NCI-H345 (cell line): Measurements from ENCODE around the gene RNU11.
"Not testable (repeated sequence)": the region's sequence is repeated elsewhere in the genome, so short reads cannot be mapped to it uniquely, and the experiment has no call there.

Experiments used
- DNase-seq: peaks from one replicate; lab custom pipeline; 2025; lab: John Stamatoyannopoulos, UW

Gene RNU11

DNA sequence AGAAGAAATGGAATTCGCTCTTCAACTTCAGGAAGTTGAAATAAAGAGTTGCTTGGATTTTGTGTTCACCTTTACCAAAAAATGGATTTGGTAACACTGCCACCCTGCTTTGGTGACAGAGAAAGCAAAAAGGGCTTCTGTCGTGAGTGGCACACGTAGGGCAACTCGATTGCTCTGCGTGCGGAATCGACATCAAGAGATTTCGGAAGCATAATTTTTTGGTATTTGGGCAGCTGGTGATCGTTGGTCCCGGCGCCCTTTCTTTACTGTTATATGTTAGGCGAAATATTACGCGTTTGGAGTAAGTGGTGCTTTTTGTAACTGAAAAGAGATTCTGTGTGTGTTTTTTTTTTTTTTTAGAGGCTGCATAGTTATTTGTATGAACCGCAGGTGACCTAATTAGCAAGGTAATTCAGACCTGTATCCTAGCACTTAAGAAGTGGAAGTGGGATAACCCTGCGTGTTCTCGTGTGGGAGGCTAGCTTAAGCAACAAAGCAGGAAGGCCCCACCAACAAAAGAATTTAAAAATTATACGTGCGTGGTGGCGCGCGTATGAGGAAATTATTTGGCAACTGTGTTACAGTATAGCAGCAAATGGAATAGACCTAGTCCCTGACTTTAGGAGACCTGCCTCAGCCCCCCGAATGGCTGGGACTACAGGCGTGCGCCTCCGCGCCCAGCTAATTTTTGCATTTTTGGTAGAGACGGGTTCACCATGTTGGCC, at the start of gene RNU11:
Gene RNU11, plus strand, starts transcription at position 127 of the 725 bp plus-strand sequence.
- peak; percentile 94 for DNase-seq

DNA sequence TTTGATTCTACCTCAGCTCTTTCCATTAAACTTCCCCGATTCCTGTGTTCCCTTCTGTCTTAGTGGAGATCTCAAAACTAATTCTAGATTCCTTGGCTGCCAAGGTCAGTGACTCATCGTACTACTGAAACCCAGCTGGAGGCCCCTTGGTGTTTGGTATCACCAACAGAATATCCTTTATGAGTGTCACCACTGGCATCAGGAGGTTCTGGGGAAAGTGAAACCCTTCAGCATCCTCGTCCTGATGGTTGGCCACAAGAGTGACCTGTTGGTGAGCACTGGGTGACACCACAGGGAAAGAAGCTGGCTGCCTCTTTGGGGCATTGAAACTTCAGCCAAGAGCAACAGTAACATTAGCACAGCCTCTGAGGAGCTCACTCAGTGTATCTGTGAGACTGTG, 46.7 kb upstream of the RNU11 start:
- DNase-seq: no peak

DNA sequence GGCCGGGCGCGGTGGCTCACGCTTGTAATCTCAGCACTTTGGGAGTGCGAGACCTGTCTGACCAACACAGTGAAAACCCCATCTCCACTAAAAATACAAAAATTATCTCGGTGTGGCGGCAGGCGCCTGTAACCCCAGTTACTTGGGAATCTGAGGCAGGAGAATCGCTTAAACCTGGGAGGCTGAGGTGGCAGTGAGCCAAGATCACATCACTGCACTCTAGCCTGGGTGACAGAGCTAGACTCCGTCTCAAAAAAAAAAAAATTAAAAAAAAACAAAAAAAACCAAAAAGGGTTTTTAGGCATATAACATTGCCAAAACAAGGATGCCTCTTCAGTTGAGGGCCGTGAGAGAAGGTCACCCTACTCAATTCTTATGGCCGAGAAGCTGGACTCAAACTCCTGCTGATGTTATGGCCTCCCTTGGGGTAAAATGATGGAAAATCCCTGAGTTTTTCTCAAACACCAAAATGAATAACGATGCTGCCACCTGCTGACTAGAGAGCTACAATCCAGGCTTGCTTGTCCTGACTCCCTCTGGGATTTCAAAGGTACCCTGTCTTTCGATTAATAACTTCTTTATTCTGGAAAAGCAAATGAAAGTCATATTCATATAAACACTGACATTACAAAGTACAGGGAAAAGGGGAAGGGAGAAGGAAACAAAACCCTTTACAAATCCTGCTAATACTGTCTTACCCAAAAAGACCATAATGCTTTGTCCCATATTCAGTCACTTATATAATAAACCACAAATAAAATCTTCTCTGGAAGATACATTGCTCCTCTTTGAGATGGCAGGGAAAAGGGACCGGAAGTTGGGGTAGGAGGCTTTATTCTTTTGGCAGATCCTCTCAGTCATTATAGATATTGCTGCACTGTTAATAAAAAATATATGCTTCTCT, 45.6 kb upstream of the RNU11 start:
- DNase-seq: peak; percentile 53

DNA sequence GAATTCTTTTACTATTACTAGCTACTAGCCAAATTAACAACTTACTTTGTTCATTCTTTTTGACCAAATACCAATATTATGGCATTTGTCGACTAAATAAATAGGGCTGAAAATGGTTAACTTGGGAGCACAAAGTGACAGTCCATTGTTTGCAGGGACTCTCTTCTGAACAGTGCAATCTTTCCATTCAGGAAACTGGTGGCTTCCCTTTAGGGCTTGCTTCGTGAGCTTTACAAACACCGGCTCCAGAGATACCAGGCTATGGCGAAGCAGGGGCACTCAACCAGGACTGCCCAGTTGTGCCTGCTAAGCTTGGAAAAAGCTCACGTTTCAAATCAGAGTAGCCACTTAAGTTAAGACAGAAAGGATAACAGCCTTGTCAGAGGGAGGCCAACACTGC, 44.0 kb upstream of the RNU11 start:
- no peak for DNase-seq

DNA sequence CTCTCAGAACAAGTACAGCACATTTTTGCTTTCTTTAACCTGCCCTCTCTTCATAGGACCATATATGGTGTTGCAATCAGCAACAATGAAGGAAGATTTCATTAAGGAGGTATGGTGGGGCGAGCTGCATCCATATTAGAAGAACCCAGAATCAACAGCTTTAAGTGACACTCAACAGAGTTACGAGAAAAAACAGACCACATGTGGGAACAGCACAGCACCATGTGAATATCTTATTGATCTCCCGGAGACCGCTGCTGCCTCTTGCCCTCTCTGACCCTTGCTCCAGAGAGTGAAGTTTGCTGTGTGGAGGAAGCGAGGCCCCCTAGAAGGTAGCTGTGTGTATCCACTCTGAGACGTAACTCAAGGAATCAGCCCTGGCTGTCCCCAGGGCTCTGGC, 43.4 kb upstream of the RNU11 start:
- DNase-seq: no peak

DNA sequence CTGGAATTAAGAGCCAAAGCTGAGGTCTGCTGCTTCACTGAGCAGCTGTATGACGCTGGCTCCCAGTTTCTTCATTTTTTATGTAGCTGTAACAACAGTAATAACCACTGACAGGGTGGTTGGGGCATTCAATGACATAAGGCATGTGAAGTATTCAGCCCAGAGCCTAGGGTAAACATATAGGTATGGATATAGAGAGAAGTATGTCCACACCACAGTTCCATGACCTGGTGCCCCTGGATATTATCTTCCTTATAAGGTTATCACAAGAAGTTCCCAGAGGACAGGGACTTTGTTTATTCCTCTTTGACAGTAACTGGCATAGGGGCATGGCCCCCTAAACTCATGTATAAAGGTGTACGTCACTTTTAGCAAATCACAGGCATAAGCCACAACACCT, 41.6 kb upstream of the RNU11 start:
- DNase-seq: no peak

DNA sequence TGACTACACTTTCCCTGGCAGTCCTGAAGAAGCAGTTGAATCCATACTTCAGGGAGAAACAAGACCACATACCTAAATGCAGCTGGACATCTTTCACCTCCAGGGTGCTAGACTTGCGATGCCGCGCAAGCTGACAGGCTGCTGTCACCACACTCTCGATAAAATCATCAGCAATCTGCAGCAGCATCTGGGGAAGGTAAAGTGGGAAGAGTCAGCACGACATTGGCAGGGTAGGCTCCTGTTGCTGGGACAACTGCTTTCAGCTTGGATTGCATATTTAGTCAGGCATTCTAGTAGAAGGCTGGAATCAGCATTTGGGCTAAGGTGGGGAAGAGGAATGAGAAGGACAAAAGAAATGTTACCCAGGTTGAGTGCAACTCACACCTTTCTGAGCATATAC, 35.2 kb upstream of the RNU11 start:
- DNase-seq: no peak

DNA sequence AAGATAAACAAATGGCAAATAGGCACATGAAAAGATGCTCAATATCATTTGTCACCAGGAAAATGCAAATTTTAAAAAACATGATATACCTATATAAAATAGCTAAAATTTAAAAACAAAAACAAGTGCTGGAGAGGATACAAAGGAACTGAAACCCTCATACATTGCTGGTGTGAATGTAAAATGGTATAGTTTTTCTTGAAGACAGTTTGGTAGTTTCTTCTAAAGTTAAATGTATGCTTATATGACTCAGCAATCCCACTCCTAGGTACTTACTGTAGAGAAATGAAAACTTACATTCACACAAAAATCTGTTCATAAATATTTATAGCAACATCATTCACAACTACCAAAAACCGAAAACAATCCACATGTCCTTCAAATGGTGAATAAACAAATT, 16.7 kb upstream of the RNU11 start:
- no peak for DNase-seq

DNA sequence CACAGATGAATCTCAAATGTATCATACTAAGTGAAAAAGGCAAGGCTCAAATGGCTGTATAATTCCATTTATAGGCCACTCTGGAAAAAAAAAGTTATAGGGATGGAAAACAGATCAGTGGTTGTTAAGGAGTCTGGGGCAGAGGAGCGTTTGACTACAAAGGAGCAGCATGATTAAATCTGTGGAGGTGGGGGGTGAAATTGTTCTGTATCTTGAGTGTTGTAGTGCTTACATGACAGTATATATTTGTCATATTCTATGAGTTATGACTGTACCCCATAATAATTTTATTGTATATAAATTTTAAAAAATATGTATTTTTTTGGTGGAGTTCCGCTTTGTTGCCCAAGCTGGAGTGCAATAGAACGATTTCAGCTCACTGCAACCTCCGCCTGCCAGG, 15.8 kb upstream of the RNU11 start:
- DNase-seq: no peak

DNA sequence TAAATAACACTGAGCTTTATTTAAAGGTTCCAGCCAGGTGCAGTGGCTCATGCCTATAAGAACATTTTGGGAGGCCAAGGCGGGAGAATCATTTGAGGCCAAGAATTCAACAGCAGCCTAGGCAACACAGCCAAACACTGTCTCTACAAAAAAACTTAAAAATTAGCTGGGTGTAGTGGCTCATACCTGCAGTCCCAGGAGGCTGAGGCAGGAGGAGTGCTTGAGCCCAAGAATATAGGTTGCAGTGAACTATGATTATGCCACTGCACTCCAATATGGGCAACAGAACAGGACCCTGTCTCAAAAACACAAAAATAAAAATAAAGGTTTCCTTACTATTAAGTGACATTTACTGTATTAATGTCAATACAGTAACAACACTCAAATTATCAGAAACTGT, 7.6 kb upstream of the RNU11 start:
- no peak for DNase-seq

DNA sequence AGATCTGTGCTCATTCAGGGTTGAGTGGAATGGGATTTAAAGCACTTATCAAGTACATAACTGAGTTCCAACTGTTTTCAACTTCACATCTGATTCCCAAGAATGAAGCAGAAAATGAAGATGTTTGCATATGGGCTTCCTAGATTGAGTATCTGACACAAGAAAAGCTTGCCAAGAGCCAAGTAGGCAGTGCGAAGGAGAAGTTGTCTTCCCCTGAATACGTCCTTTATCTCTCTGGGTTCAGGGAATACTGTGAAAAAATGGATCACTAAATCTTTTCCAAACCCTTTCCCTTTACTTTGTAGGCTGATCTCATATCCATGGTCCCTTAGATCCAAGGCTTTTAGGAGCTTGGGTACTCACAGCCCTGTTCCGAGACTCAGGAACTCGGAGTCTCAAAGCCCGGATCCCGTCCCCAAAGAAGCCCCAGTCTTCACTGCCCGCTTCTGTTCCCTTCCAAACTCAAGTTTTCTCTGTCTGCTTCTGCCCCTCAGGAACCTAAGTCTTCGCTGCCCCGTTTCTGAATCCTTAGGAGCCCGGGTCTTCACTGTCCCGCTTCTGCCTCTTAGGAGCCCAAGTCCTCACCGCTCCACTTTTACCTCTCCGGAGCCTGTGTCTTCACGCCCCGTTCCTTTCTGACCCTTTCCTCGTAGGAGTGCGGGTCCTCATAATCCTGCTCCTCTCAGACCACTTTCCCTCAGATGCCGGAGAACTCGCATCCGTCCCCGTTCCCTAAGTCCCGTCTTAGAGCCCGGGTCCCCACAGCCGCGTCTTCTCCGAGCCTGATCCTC, 6.1 kb upstream of the RNU11 start:
- peak; percentile 48 for DNase-seq

DNA sequence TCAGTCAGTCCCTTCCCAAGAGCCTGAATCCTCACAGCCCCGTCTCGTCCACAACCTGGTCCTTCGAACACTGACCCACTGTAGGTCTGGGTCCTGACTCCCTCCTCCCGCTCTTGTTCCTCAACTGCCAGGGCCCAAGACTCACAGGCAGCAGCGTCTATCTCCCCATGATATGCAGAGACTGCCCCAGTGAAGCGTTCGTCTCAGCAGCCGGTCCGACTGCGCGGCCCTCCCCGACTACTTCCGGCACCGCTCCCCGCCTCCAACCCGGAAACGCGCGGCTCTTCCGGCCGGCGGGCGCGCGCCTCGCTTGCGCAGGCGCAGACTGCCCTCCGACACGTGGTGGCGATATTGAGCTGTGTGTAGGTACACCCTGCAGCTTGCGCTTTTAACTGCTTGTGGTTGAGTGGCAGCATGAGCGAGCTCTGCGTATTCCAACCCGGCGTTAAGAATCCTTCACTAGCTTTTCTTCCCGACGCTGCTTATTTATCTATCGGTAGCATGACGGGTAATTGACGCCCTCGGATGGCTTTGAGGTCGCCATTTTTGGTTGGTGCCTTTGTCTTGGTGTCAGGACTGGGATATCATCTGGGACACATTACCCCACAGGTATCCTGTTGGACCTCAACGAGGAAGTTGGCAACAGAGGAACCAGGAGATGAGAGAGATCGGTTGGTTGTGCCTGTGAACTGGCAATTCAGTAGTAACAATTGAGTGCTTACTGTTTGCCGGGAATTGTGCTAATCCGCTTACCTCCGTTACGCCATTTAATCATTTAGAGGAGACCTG, 5.4 kb upstream of the RNU11 start, which contains the start of gene TAF12:
Gene TAF12, minus strand, starts transcription at position 221 of the 789 bp plus-strand sequence. CDS start 20,986 bp downstream, outside the sequence.
- peak; percentile 96 for DNase-seq

DNA sequence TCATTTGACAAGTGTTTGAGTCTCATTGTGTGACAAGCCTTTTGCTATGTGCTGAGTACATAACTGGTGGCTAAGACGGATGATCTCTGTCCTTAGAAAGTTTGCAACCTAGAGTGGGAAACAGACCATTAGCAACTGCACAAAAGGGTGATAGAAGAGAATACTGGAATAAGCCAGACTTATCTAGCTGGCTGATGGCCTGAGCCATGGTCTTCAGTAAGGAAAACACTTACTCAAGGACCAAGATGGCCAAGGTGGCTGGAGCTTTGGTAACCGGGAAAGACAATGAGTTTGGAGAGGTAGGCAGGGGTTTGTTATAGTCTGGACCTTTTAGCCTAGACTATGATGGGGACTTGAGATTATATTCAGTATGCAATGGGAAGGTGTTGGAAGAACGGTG, 3.9 kb upstream of the RNU11 start:
- no peak for DNase-seq

DNA sequence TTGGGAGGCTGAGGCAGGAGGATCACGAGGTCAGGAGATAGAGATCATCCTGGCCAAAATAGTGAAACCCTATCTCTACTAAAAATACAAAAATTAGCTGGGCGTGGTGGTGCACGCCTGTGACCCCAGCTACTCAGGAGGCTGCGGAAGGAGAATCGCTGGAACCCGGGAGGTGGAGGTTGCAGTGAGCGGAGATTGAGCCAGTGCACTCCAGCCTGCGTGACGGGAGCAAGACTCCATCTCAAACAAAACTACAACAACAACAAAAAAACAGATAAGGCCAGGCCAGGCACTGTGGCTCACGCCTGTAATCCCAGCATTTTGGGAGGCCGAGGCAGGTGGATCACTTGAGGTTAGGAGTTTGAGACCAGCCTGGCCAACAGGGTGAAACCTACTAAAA, 3.0 kb upstream of the RNU11 start:
- DNase-seq: not testable (repeated sequence)

DNA sequence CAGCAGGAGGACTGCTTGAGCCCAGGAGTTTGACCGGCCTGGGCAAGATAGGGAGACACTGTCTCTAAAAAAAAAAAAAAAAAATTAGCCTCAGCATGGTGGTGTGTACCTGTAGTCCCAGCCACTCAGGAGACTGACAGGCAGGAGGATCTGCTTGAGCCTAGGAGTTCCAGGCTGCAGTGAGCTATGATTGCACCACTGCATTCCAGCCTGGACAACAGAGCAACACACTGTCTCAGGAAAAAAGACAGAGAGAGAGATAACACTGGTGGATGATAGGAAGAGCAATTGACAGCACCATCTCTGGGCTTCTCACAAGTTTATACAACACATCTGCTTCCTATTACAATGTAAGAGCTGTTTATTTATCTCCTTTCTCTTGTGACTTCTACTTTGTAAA, 2.4 kb upstream of the RNU11 start:
- no peak for DNase-seq

DNA sequence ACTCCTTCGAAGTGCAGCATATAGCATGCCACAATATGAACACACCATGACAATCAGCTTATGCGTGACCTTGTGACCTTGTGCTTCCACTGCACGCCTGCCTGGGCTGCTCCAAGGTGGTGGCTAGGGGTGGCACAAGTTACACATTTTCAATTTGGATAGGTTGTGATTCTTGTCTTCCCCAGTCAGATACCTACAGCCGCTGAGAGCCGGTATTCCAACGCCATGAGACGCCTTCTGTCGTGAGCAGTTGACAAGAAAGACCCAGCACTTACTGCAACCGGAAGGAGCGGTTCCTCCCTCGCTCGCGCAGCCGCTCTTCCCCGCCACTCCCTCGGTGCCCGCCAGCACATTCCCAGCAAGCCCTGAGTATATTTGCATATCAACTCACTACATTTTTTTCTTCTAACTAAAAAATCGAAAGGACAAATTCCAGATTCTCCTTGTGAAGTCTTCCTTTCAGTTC, 359 bp upstream of the RNU11 start:
- DNase-seq: peak; percentile 92

DNA sequence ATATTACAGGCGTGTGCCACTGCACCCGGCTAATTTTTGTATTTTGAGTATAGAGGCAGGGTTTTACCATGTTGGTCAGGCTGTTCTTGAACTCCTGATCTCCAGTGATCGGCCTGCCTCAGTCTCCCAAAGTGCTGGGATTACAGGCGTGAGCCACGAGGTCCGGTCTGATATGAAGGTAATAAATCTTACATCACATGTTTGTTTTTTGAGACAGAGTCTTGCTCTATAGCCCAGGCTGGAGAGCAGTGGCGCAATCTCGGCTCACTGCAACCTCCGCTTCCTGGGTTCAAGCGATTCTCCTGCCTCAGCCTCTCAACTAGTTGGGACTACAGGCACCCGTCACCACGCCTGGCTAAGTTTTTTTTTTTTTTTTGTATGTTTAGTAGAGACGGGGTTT, 4.7 kb downstream of the RNU11 start:
- not testable (repeated sequence) for DNase-seq

DNA sequence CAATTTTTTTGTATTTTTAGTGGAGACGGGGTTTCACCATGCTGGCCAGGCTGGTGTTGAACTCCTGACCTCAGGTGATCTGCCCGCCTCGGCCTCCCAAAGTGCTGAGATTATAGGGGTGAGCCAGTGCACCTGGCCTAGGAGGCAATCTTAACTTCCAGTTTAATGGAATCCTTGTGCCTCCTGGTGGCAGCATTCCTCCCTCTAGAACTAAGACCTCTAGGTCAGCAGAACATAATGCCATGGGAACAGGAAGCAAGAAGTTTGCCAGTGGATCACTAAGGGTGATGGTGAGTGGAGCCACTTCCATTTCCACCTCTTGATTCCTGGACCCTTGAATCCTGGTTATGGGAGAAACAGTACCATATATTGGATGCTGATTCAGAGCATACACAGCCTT, 5.5 kb downstream of the RNU11 start:
- DNase-seq: not testable (repeated sequence)

DNA sequence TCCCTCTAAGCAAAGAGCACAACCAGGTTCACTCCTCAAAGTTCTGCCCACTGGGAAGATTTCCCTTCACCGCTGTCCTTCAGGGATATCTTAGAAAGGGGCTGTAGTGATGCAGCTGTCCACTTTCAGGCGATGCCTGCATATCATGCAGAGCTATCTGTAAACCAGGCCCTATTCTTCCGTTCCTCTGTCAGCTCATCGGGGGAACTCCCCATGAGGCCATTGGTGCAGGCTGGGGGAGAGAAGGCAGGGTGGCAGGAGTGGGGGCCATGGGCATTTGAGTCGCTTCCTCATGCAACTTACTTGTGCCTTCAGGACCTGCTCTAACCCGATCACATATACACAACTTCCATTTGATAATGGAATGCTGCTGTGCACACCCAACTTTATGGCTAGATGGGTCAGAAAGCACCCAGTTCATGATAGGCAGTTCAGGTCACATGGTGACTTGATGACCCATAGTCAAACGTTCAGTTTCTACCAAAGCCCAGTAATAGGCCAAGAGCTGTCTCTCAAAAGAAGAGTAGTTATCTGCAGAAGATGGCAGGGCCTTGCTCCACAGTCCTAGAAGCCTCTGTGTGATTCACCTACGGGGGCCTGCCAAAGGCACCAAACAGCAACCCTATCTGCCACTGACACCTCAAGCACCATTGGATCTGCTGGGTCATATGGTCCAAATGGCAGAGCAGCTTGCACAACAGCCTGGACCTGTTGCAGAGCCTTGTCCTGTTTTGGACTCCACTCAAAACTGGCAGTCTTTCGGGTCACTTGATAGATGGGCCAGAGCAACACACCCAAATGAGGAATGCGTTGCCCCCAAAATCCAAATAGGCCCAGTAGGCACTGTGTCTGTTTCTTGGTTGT, 7.3 kb downstream of the RNU11 start:
- not testable (repeated sequence) for DNase-seq

DNA sequence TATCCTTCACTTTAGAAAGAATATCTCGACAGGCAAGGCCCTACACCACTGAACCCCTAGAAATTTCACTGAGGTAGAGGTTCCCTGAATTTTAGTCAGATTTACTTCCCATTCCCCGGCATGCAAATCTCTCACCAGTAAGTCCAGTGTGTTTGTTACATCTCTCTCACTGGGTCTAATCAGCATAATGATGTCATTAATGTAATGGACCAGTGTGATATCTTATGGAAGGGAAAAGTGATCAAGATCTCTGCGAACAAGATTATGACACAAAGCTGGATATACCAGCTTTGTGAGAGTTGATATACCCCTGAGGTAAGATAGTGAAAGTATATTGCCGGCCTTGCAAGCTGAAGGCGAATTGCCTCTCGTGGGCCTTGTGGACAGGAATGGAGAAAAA, 7.9 kb downstream of the RNU11 start:
- DNase-seq: no peak
